Stomach smooth muscle (tissue), 2 donors: ENCODE results near the gene GRIA4.

Experiments
- H3K27ac ChIP-seq: one replicate; pipeline ENCODE4 v1.7.0; 2013; ENCODE audit warnings: mild to moderate bottlenecking, low read length, inconsistent platforms
- H3K27me3 ChIP-seq, 2 donors: one replicate each; pipeline ENCODE4 v1.7.0; 2013; ENCODE audit warnings: low read length in 2 of 2; ENCODE audit not compliant: insufficient read depth in 2 of 2, control insufficient read depth in 1 of 2
- H3K36me3 ChIP-seq, 2 donors: one replicate each; pipeline ENCODE4 v1.7.0; 2013; ENCODE audit warnings: low read length in 2 of 2; ENCODE audit not compliant: control insufficient read depth in 2 of 2, insufficient read depth in 2 of 2
- H3K4me1 ChIP-seq: one replicate; pipeline ENCODE4 v1.7.0; 2013; ENCODE audit warnings: low read length; ENCODE audit not compliant: control insufficient read depth, insufficient read depth
- H3K4me3 ChIP-seq, 2 donors: one replicate each; pipeline ENCODE4 v1.7.0; 2013; ENCODE audit warnings: low read length in 2 of 2
- H3K9ac ChIP-seq, 2 donors: one replicate each; pipeline ENCODE4 v1.7.0; 2013; ENCODE audit warnings: low read length in 2 of 2, mild to moderate bottlenecking in 1 of 2
- H3K9me3 ChIP-seq, 2 donors: one replicate each; pipeline ENCODE4 v1.7.0; 2013; ENCODE audit warnings: low read length in 2 of 2; ENCODE audit not compliant: control insufficient read depth in 2 of 2
- donor health status: healthy.
- donor health status: Pancreatic carcinoma.

Gene GRIA4

GRCh38 chr11:105912666-105913065 is 302.8 kb downstream of the GRIA4 start:
- no peaks in the 10 kb centered on the region for H3K36me3 ChIP-seq
- no peaks in the 10 kb centered on the region for H3K4me1 ChIP-seq
- no peak overlapping the region for H3K27ac ChIP-seq
- no peaks in the 10 kb centered on the region for H3K27me3 ChIP-seq
- H3K9ac ChIP-seq = no peak overlapping the region
- H3K4me3 ChIP-seq = no peak overlapping the region
- H3K9me3 ChIP-seq = no peaks in the 10 kb centered on the region

DNA sequence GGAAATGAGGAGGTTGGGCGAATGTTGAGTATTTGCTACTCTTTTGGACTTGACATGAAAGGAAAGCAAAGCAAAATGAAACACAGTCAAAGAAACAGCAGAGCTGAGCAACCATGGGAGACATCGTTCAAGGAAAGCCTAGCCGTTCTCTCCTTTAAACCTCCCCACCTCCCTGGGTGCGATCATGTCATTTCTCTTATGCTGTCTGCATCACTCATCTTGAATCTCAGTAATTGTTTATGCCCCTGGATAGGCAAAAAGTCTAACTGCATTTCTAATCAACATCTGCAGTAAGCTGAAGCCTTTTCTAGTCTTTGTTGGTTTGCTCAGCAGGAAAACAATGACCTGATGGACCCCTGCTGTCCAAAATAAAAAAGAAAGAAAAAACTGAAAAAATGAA is 305.1 kb downstream of the GRIA4 start:
- H3K36me3 ChIP-seq = no peaks in the 10 kb centered on the region
- H3K9me3 ChIP-seq = no peaks in the 10 kb centered on the region
- no peak overlapping the region for H3K27ac ChIP-seq
- H3K4me1 ChIP-seq = no peaks in the 10 kb centered on the region
- no peak overlapping the region for H3K9ac ChIP-seq
- no peak overlapping the region for H3K4me3 ChIP-seq
- no peaks in the 10 kb centered on the region for H3K27me3 ChIP-seq

DNA sequence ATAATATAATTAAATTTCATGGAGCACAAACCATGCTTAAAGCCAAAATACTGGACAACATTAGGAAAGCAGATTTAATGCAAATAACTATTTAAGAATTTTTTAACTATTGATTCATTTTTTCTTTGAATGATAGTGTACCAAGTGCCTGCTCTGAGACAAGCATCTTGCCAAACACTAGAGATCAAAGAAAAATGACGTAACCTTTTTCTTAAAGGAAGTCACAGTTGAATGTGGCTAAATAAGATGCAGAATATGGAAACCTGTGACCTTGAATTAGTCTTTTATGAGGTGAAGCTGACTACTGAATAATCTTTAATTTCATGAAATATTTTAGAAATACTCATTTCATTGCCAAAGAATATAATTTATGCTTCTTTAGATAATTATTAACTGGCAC is 308.2 kb downstream of the GRIA4 start:
- Histone ChIP-seq H3K9ac (no peak overlapping the region), H3K27me3 (no peaks in the 10 kb centered on the region), H3K27ac (no peak overlapping the region), H3K9me3 (no peaks in the 10 kb centered on the region), H3K36me3 (no peaks in the 10 kb centered on the region), H3K4me3 (no peak overlapping the region), H3K4me1 (no peaks in the 10 kb centered on the region)

GRCh38 chr11:105918600-105918999 is 308.7 kb downstream of the GRIA4 start:
- Histone ChIP-seq H3K27me3 (no peaks in the 10 kb centered on the region), H3K36me3 (no peaks in the 10 kb centered on the region), H3K9me3 (no peaks in the 10 kb centered on the region), H3K9ac (no peak overlapping the region), H3K27ac (no peak overlapping the region), H3K4me3 (no peak overlapping the region), H3K4me1 (no peaks in the 10 kb centered on the region)

DNA sequence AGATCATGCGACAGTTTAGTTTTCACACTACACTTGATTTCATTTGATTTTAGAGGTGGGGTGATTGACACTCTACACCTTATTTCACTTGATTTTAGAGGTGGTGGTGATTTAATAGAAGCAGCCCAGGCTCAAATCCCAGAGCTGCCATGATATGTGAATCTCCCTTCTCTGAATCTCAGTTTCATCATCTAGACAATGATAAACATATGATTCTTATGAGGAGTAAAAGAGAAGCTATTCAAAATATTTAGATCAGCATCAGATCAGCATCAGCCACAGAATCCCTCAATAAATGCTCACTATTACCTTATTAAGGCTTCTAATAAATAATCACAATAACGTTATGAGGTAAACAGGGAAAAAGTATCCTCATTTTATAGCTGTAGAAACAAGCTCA is 313.4 kb downstream of the GRIA4 start:
- Histone ChIP-seq H3K27ac (no peak overlapping the region), H3K9ac (no peak overlapping the region), H3K9me3 (no peaks in the 10 kb centered on the region), H3K4me1 (no peaks in the 10 kb centered on the region), H3K27me3 (no peaks in the 10 kb centered on the region), H3K36me3 (no peaks in the 10 kb centered on the region), H3K4me3 (no peak overlapping the region)

- Histone ChIP-seq H3K36me3 (no peaks in the 10 kb centered on the region), H3K9ac (no peak overlapping the region), H3K4me1 (no peaks in the 10 kb centered on the region), H3K9me3 (no peaks in the 10 kb centered on the region), H3K4me3 (no peak overlapping the region), H3K27me3 (no peaks in the 10 kb centered on the region), H3K27ac (no peak overlapping the region)
These were observed 313.9 kb downstream of the GRIA4 start for GRCh38 chr11:105923807-105924206.

- Histone ChIP-seq H3K27ac (no peak overlapping the region), H3K9ac (no peak overlapping the region), H3K4me1 (no peaks in the 10 kb centered on the region), H3K27me3 (no peaks in the 10 kb centered on the region), H3K36me3 (no peaks in the 10 kb centered on the region), H3K4me3 (no peak overlapping the region), H3K9me3 (no peaks in the 10 kb centered on the region)
These were observed 319.4 kb downstream of the GRIA4 start for GRCh38 chr11:105929084-105929955.

DNA sequence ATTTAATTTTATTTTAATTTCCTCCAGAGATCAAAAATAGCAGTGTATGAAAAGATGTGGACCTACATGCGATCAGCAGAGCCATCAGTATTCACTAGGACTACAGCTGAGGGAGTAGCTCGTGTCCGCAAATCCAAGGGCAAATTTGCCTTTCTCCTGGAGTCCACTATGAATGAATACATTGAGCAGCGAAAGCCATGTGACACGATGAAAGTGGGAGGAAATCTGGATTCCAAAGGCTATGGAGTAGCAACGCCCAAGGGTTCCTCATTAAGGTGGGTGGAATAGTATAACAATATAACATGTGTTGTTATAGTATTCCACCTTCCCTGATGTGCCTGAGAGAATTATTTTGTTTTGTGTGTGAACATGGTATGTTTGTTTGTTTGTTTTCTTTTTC is 323.8 kb downstream of the GRIA4 start:
- no peak overlapping the region for H3K27ac ChIP-seq

DNA sequence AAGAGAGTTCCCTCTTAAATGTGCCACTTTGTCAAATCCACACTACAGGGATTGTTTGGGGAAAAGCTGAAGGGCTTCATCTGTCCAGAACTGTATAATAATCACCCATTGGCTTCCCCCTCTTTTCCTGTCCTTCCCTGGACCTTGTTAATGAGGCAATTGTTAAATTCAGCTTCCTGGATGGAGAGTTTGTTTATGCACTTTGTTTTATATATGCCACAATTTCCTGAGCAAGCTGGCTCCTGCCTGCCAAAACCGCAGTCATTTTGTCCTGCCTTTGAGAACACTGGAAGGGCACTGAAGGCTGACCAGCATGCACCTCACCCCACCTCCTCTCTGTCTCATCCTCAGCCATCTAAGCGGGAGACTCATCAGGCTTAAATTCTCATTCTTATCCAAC is 325.9 kb downstream of the GRIA4 start:
- H3K9ac ChIP-seq = no peak overlapping the region
- H3K27ac ChIP-seq = no peak overlapping the region
- H3K36me3 ChIP-seq = no peaks in the 10 kb centered on the region

More for the DNA sequence above, 323.8 kb downstream of the GRIA4 start:
- Histone ChIP-seq H3K9me3 (no peaks in the 10 kb centered on the region), H3K36me3 (no peaks in the 10 kb centered on the region), H3K4me1 (no peaks in the 10 kb centered on the region), H3K27me3 (no peaks in the 10 kb centered on the region), H3K9ac (no peak overlapping the region), H3K4me3 (no peak overlapping the region)

GRCh38 chr11:105937331-105937730 is 327.5 kb downstream of the GRIA4 start:
- Histone ChIP-seq H3K9ac (no peak overlapping the region), H3K9me3 (no peaks in the 10 kb centered on the region), H3K4me3 (no peak overlapping the region), H3K27ac (no peak overlapping the region), H3K4me1 (no peaks in the 10 kb centered on the region), H3K27me3 (no peaks in the 10 kb centered on the region), H3K36me3 (no peaks in the 10 kb centered on the region)

More for the DNA sequence above, 325.9 kb downstream of the GRIA4 start:
- Histone ChIP-seq H3K4me1 (no peaks in the 10 kb centered on the region), H3K9me3 (no peaks in the 10 kb centered on the region), H3K27me3 (no peaks in the 10 kb centered on the region), H3K4me3 (no peak overlapping the region)

DNA sequence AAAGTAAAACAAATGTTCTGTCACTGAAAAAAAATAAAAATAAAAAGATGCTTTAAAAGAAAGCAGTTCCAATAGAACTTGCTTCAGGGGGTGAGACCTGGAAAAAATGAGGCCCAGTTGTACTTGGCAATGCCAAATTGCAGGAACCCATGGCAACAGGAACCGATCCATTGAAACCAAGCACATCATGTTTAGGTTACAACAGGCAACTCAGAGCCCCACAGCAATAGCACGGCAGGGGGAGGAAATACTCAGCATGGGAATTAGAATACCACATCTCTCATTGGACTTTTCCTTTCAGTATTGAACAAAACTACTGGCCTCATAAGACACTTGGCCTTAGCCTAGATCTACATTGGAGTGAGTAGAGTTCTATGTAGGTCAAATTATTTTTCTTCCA is 327.9 kb downstream of the GRIA4 start:
- H3K9ac ChIP-seq = no peak overlapping the region
- H3K4me1 ChIP-seq = no peaks in the 10 kb centered on the region
- no peak overlapping the region for H3K4me3 ChIP-seq
- H3K27me3 ChIP-seq = no peaks in the 10 kb centered on the region
- H3K27ac ChIP-seq = no peak overlapping the region
- no peaks in the 10 kb centered on the region for H3K36me3 ChIP-seq
- H3K9me3 ChIP-seq = no peaks in the 10 kb centered on the region
